Esophagus squamous epithelium (tissue), 5 donors: Measurements from ENCODE around the gene POLE3. TPM values are rescaled to one million over a fixed set of nuclear protein-coding genes. Genes with fewer than 3 reads are reported as not detected.
"Not testable (repeated sequence)": the region's sequence is repeated elsewhere in the genome, so short reads cannot be mapped to it uniquely, and the experiment has no call there.

Experiments
- DNase-seq: peaks from one replicate; lab custom pipeline; 2025; lab: John Stamatoyannopoulos, UW
- H3K27ac ChIP-seq, 4 donors: fragments of 200-600 bp; sonication (generic); one replicate each; pipeline ENCODE4 v1.5.1; 2016 to 2019; ENCODE audit warnings: mild to moderate bottlenecking in 1 of 4
- H3K27me3 ChIP-seq, 4 donors: fragments of 200-600 bp; sonication (generic); 1 replicate in 3 of 4; 2 replicates in 1 of 4; pipeline versions ENCODE4 v1.5.1 to v1.6.0; 2017 to 2021; ENCODE audit warnings: antibody characterized with exemption in 1 of 4
- H3K36me3 ChIP-seq, 3 donors: fragments of 200-600 bp; sonication (generic); one replicate each; pipeline ENCODE4 v1.5.1; 2016 to 2019
- H3K4me1 ChIP-seq, 3 donors: fragments of 200-600 bp; sonication (generic); one replicate each; pipeline ENCODE4 v1.5.1; 2017 to 2019
- H3K4me3 ChIP-seq, 4 donors: fragments of 200-600 bp; sonication (generic); 1 replicate in 3 of 4; 2 replicates in 1 of 4; pipeline ENCODE4 v1.5.1; 2016 to 2019; ENCODE audit warnings: mild to moderate bottlenecking in 2 of 4, moderate library complexity in 1 of 4
- H3K9me3 ChIP-seq, 3 donors: fragments of 200-600 bp; sonication (generic); one replicate each; pipeline ENCODE4 v1.5.1; 2016 to 2019
- CTCF ChIP-seq, 6 experiments: fragments of 450-650 bp in 4 of 6; fragments of 200-600 bp in 2 of 6; sonication (generic) in 2 of 6; IDR thresholded peaks; one replicate each; pipeline ENCODE4 v1.5.1; 2016 to 2019; ENCODE audit warnings: antibody characterized with exemption in 6 of 6, mild to moderate bottlenecking in 4 of 6, moderate library complexity in 4 of 6
- POLR2A ChIP-seq, 4 donors: fragments of 450-650 bp; IDR thresholded peaks; one replicate each; pipeline ENCODE4 v1.6.1; 2017; ENCODE audit warnings: antibody characterized with exemption in 4 of 4, mild to moderate bottlenecking in 4 of 4, moderate library complexity in 3 of 4
- WGBS, 2 donors: methylation state at CpG; one replicate each; pipeline ENCODE4 v1.1.5; 2018; 5-methylcytosine and 5-hydroxymethylcytosine counted together
- intact Hi-C: fragments of 100-400 bp; cut with DNase I; formaldehyde crosslinking; loops from one replicate; pipeline ENCODE4 v1.15.0; 2022
- total RNA-seq, 4 donors: library from RNA; depleted of rRNA; stranded (reverse); fragments of >200 nt; gene quantifications; one replicate each; pipeline ENCODE4 v1.1.0, GENCODE V29; 2016
- donor health status: DM: yes; HTN: yes; CAD: no.

The POLE3 gene
- total RNA-seq, 4 donors from 2014 or later, result 16.6 to 61.4 (median 51.9) TPM

GRCh38 chr9:113386571-113387393, 23.7 kb downstream of the POLE3 start:
- intact Hi-C loops, result no loop called here
- no peak for TF ChIP-seq CTCF (IDR thresholded peaks at IDR 0.05)
- no peak for TF ChIP-seq POLR2A (IDR thresholded peaks at IDR 0.05)
- WGBS, 2 donors, result 78 to 94% methylated on average over 4 of the region's 4 CpGs

GRCh38 chr9:113381909-113382411, 28.5 kb downstream of the POLE3 start:
- H3K4me3 ChIP-seq, result no peak overlapping the region
- no peaks in the 10 kb centered on the region for H3K9me3 ChIP-seq
- DNase-seq, result no peak

More at GRCh38 chr9:113386571-113387393, 23.7 kb downstream of the POLE3 start:
- Histone ChIP-seq H3K4me1 (peaks cover 0 to 34% (median 5%) of the 10 kb centered on the region in 3 donors), H3K27ac (peak overlapping the region; percentile 39 to 72 (median 60)), H3K36me3 (peaks cover 34 to 60% (median 37%) of the 10 kb centered on the region in 3 donors), H3K27me3 (no peaks in the 10 kb centered on the region), H3K4me3 (no peak overlapping the region), H3K9me3 (no peaks in the 10 kb centered on the region)
- no peak for DNase-seq

GRCh38 chr9:113381441-113381840, 29.0 kb downstream of the POLE3 start:
- WGBS, 2 donors, result 80% methylated on average over 6 of the region's 7 CpGs; no CpG with 5 or more reads in 1 of the 2 donors
- peak overlapping the region; percentile 76 to 89 (median 87) for H3K27ac ChIP-seq

More at GRCh38 chr9:113381909-113382411, 28.5 kb downstream of the POLE3 start:
- no peaks in the 10 kb centered on the region for H3K27me3 ChIP-seq
- H3K4me1 ChIP-seq, result peaks cover 10 to 58% (median 14%) of the 10 kb centered on the region in 3 donors
- TF ChIP-seq CTCF (IDR thresholded peaks at IDR 0.05) (no peak), POLR2A (IDR thresholded peaks at IDR 0.05) (no peak)
- peaks cover 0 to 12% (median 0%) of the 10 kb centered on the region in 3 donors for H3K36me3 ChIP-seq
- 31 to 74% methylated on average over 2 to 6 of the region's 8 CpGs for WGBS, 2 donors
- H3K27ac ChIP-seq, result peak overlapping the region; percentile 76 to 89 (median 87)
- intact Hi-C loops, result no loop called here

GRCh38 chr9:113380869-113381378, 29.6 kb downstream of the POLE3 start:
- Histone ChIP-seq H3K27me3 (no peaks in the 10 kb centered on the region), H3K9me3 (no peaks in the 10 kb centered on the region), H3K27ac (peak overlapping the region; percentile 76 to 89 (median 87)), H3K4me3 (no peak overlapping the region), H3K4me1 (peaks cover 10 to 62% (median 14%) of the 10 kb centered on the region in 3 donors), H3K36me3 (peaks cover 0 to 2% (median 0%) of the 10 kb centered on the region in 3 donors)
- TF ChIP-seq POLR2A (IDR thresholded peaks at IDR 0.05), result no peak
- TF ChIP-seq CTCF (IDR thresholded peaks at IDR 0.05), result no peak
- WGBS, 2 donors, result 10 to 23% methylated on average over 1 of the region's 1 CpG
- intact Hi-C loops, result no loop called here
- no peak for DNase-seq

More at GRCh38 chr9:113381441-113381840, 29.0 kb downstream of the POLE3 start:
- H3K9me3 ChIP-seq, H3K4me3 ChIP-seq, DNase-seq, intact Hi-C loops, H3K36me3 ChIP-seq, H3K27me3 ChIP-seq: not testable (repeated sequence)
- H3K4me1 ChIP-seq, result peaks cover 10 to 57% (median 10%) of the 10 kb centered on the region in 3 donors

GRCh38 chr9:113379829-113380210, 30.7 kb downstream of the POLE3 start:
- Histone ChIP-seq H3K4me1 (peaks cover 15 to 72% (median 21%) of the 10 kb centered on the region in 3 donors), H3K27ac (peak overlapping the region in 3 of 4 donors; percentile 85 to 89 (median 89))
- 86 to 88% methylated on average over 2 of the region's 2 CpGs for WGBS, 2 donors
- H3K36me3 ChIP-seq, intact Hi-C loops, DNase-seq, H3K9me3 ChIP-seq, H3K27me3 ChIP-seq, H3K4me3 ChIP-seq: not testable (repeated sequence)

GRCh38 chr9:113379094-113379828, 31.2 kb downstream of the POLE3 start:
- H3K9me3 ChIP-seq, intact Hi-C loops, H3K4me3 ChIP-seq, DNase-seq, H3K27me3 ChIP-seq: not testable (repeated sequence)
- 76 to 79% methylated on average over 16 to 21 of the region's 24 CpGs for WGBS, 2 donors
- H3K4me1 ChIP-seq, result peaks cover 17 to 72% (median 21%) of the 10 kb centered on the region in 3 donors
- peak overlapping the region in 1 of 4 donors; percentile 36 for H3K27ac ChIP-seq
- H3K36me3 ChIP-seq, result peaks cover 0 to 10% (median under 1%) of the 10 kb centered on the region in 3 donors
